IPS-18a (cell line): ENCODE results near the gene AUTS2.

Source experiments
- H3K27ac ChIP-seq: one replicate; pipeline ENCODE4 v1.5.1; 2013; ENCODE audit warnings: low read length
- H3K27me3 ChIP-seq: one replicate; pipeline ENCODE4 v1.6.1; 2013; ENCODE audit warnings: mild to moderate bottlenecking, low read length; ENCODE audit not compliant: control insufficient read depth, insufficient read depth
- H3K36me3 ChIP-seq: one replicate; pipeline ENCODE4 v1.6.1; 2013; ENCODE audit warnings: low read depth, low read length; ENCODE audit not compliant: control insufficient read depth
- H3K4me1 ChIP-seq: one replicate; pipeline ENCODE4 v1.6.1; 2013; ENCODE audit warnings: low read depth, low read length; ENCODE audit not compliant: control insufficient read depth
- H3K4me3 ChIP-seq: one replicate; pipeline ENCODE4 v1.5.1; 2013; ENCODE audit warnings: low read length
- H3K9ac ChIP-seq: one replicate; pipeline ENCODE4 v1.6.1; 2013; ENCODE audit warnings: mild to moderate bottlenecking, low read length, moderate library complexity
- H3K9me3 ChIP-seq: one replicate; pipeline ENCODE4 v1.6.1; 2013; ENCODE audit warnings: low read depth, low read length; ENCODE audit not compliant: control insufficient read depth

The AUTS2 gene

GRCh38 chr7:70029993-70030392 is 431.7 kb downstream of the AUTS2 start:
- H3K4me1 ChIP-seq: peaks cover 25% of the 10 kb centered on the region
- H3K4me3 ChIP-seq: no peak overlapping the region
- H3K36me3 ChIP-seq: no peaks in the 10 kb centered on the region
- H3K9ac ChIP-seq: no peak overlapping the region
- H3K27me3 ChIP-seq: no peaks in the 10 kb centered on the region
- no peak overlapping the region for H3K27ac ChIP-seq
- no peaks in the 10 kb centered on the region for H3K9me3 ChIP-seq

GRCh38 chr7:70030745-70031144 is 432.5 kb downstream of the AUTS2 start:
- Histone ChIP-seq H3K36me3 (no peaks in the 10 kb centered on the region), H3K4me3 (no peak overlapping the region), H3K27me3 (no peaks in the 10 kb centered on the region), H3K9ac (no peak overlapping the region), H3K9me3 (no peaks in the 10 kb centered on the region), H3K4me1 (peaks cover 28% of the 10 kb centered on the region), H3K27ac (no peak overlapping the region)

GRCh38 chr7:70031245-70031644 is 433.0 kb downstream of the AUTS2 start:
- Histone ChIP-seq H3K36me3 (no peaks in the 10 kb centered on the region), H3K4me1 (peaks cover 28% of the 10 kb centered on the region), H3K9me3 (no peaks in the 10 kb centered on the region), H3K4me3 (no peak overlapping the region), H3K27me3 (no peaks in the 10 kb centered on the region), H3K9ac (no peak overlapping the region), H3K27ac (no peak overlapping the region)

- Histone ChIP-seq H3K27ac (no peak overlapping the region), H3K9ac (no peak overlapping the region), H3K9me3 (no peaks in the 10 kb centered on the region), H3K4me1 (peaks cover 28% of the 10 kb centered on the region), H3K36me3 (no peaks in the 10 kb centered on the region), H3K27me3 (no peaks in the 10 kb centered on the region), H3K4me3 (peak overlapping the region; percentile 23)
These were observed 434.4 kb downstream of the AUTS2 start for GRCh38 chr7:70032649-70033048.

GRCh38 chr7:70033226-70033625 is 435.0 kb downstream of the AUTS2 start:
- Histone ChIP-seq H3K27me3 (no peaks in the 10 kb centered on the region), H3K4me3 (no peak overlapping the region), H3K36me3 (no peaks in the 10 kb centered on the region), H3K9ac (no peak overlapping the region), H3K9me3 (no peaks in the 10 kb centered on the region), H3K4me1 (peaks cover 28% of the 10 kb centered on the region), H3K27ac (no peak overlapping the region)

- no peaks in the 10 kb centered on the region for H3K36me3 ChIP-seq
- no peak overlapping the region for H3K4me3 ChIP-seq
- H3K9ac ChIP-seq: no peak overlapping the region
- no peaks in the 10 kb centered on the region for H3K9me3 ChIP-seq
- H3K27ac ChIP-seq: no peak overlapping the region
- no peaks in the 10 kb centered on the region for H3K27me3 ChIP-seq
- peaks cover 28% of the 10 kb centered on the region for H3K4me1 ChIP-seq
These were observed 436.7 kb downstream of the AUTS2 start for GRCh38 chr7:70034999-70035398.

- Histone ChIP-seq H3K27ac (no peak overlapping the region), H3K36me3 (no peaks in the 10 kb centered on the region), H3K4me1 (peaks cover 28% of the 10 kb centered on the region), H3K4me3 (no peak overlapping the region), H3K27me3 (no peaks in the 10 kb centered on the region), H3K9me3 (no peaks in the 10 kb centered on the region), H3K9ac (no peak overlapping the region)
These were observed 437.2 kb downstream of the AUTS2 start for GRCh38 chr7:70035519-70035918.

GRCh38 chr7:70035955-70036354 is 437.7 kb downstream of the AUTS2 start:
- Histone ChIP-seq H3K27me3 (no peaks in the 10 kb centered on the region), H3K9me3 (no peaks in the 10 kb centered on the region), H3K4me1 (peaks cover 24% of the 10 kb centered on the region), H3K4me3 (no peak overlapping the region), H3K27ac (no peak overlapping the region), H3K9ac (no peak overlapping the region), H3K36me3 (no peaks in the 10 kb centered on the region)

- Histone ChIP-seq H3K4me1 (peaks cover 17% of the 10 kb centered on the region), H3K27me3 (no peaks in the 10 kb centered on the region), H3K36me3 (no peaks in the 10 kb centered on the region), H3K4me3 (no peak overlapping the region), H3K27ac (no peak overlapping the region), H3K9ac (no peak overlapping the region), H3K9me3 (no peaks in the 10 kb centered on the region)
These were observed 438.4 kb downstream of the AUTS2 start for GRCh38 chr7:70036695-70037094.

GRCh38 chr7:70037171-70037933 is 439.1 kb downstream of the AUTS2 start:
- H3K36me3 ChIP-seq: no peaks in the 10 kb centered on the region
- H3K9me3 ChIP-seq: no peaks in the 10 kb centered on the region
- H3K4me1 ChIP-seq: peaks cover 10% of the 10 kb centered on the region
- no peak overlapping the region for H3K4me3 ChIP-seq
- no peak overlapping the region for H3K27ac ChIP-seq
- H3K9ac ChIP-seq: no peak overlapping the region
- no peaks in the 10 kb centered on the region for H3K27me3 ChIP-seq

GRCh38 chr7:70040051-70040450 is 441.8 kb downstream of the AUTS2 start:
- Histone ChIP-seq H3K4me1 (peaks cover 6% of the 10 kb centered on the region), H3K9ac (no peak overlapping the region), H3K9me3 (no peaks in the 10 kb centered on the region), H3K36me3 (no peaks in the 10 kb centered on the region), H3K27me3 (no peaks in the 10 kb centered on the region), H3K27ac (no peak overlapping the region), H3K4me3 (no peak overlapping the region)
